ENCODE results near the gene GOLGA1. TPM values are rescaled to one million over a fixed set of nuclear protein-coding genes. Genes with fewer than 3 reads are reported as not detected.
A peak's percentile ranks its signal among the peaks of the same experiment; 100 is the strongest.
"Not testable (repeated sequence)": the region's sequence is repeated elsewhere in the genome, so short reads cannot be mapped to it uniquely, and the experiment has no call there.

Gene GOLGA1
- total and polyA plus RNA-seq, 12 donors: 6.8 to 26.0 (median 18.3) TPM

GRCh38 chr9:124843456-124844034, 97.3 kb downstream of the GOLGA1 start:
- WGBS, 2 donors: 85 to 87% methylated on average over 11 of the region's 11 CpGs
- ATAC-seq: no peak
- no peak for TF ChIP-seq CTCF (IDR thresholded peaks at IDR 0.05)
- intact Hi-C loops (cut with DNase I): loop anchor here in 1 of 10 donors (5.0 kb wide), 1 partner anchor 61 kb away; no protein-coding TSS in a partner anchor
- Histone ChIP-seq H3K36me3 (no peaks in the 10 kb centered on the region), H3K4me1 (peaks cover 0 to 19% (median 7%) of the 10 kb centered on the region in 9 donors), H3K27me3 (peaks cover 0 to 4% (median 0%) of the 10 kb centered on the region in 7 donors), H3K4me3 (no peak overlapping the region), H3K9me3 (no peaks in the 10 kb centered on the region), H3K27ac (no peak overlapping the region)
- DNase-seq: no peak

GRCh38 chr9:124841075-124841821, 99.6 kb downstream of the GOLGA1 start:
- Histone ChIP-seq H3K4me1 (peaks cover 0 to 24% (median 7%) of the 10 kb centered on the region in 9 donors), H3K9me3 (no peaks in the 10 kb centered on the region), H3K27ac (peak overlapping the region in 2 of 10 donors; percentile 9 to 15), H3K27me3 (peaks cover 0 to 6% (median 0%) of the 10 kb centered on the region in 7 donors), H3K4me3 (no peak overlapping the region), H3K36me3 (no peaks in the 10 kb centered on the region)
- intact Hi-C loops (cut with DNase I): loop anchor here in 1 of 10 donors (5.0 kb wide), 1 partner anchor 59 kb away; no protein-coding TSS in a partner anchor
- ATAC-seq (peak in 2 of 8 donors; percentile 7 to 37), DNase-seq (no peak)
- WGBS, 2 donors: 84 to 88% methylated on average over 14 of the region's 14 CpGs
- no peak for TF ChIP-seq CTCF (IDR thresholded peaks at IDR 0.05)

- Histone ChIP-seq H3K4me3 (no peak overlapping the region), H3K9me3 (no peaks in the 10 kb centered on the region), H3K27me3 (peaks cover 0 to 6% (median 0%) of the 10 kb centered on the region in 7 donors), H3K36me3 (no peaks in the 10 kb centered on the region), H3K4me1 (peaks cover 3 to 33% (median 9%) of the 10 kb centered on the region in 9 donors), H3K27ac (peak overlapping the region in 5 of 10 donors; percentile 12 to 61 (median 47))
- peak in 8 of 9 donors; percentile 7 to 45 (median 26) for TF ChIP-seq CTCF (IDR thresholded peaks at IDR 0.05)
- ATAC-seq: peak in 5 of 8 donors; percentile 19 to 34 (median 24)
- intact Hi-C loops (cut with DNase I): loop anchor here in 1 of 10 donors (5.0 kb wide), 1 partner anchor 58 kb away; no protein-coding TSS in a partner anchor
- no peak for DNase-seq
- WGBS, 2 donors: 72 to 77% methylated on average over 18 of the region's 18 CpGs
Observed at GRCh38 chr9:124840300-124840833, 100.5 kb downstream of the GOLGA1 start.

GRCh38 chr9:124839612-124840299, 101.1 kb downstream of the GOLGA1 start:
- Histone ChIP-seq H3K27me3 (peaks cover 0 to 6% (median 0%) of the 10 kb centered on the region in 7 donors), H3K4me1 (peaks cover 9 to 39% (median 15%) of the 10 kb centered on the region in 9 donors), H3K36me3 (no peaks in the 10 kb centered on the region), H3K4me3 (no peak overlapping the region), H3K27ac (peak overlapping the region in 5 of 10 donors; percentile 12 to 61 (median 47)), H3K9me3 (no peaks in the 10 kb centered on the region)
- WGBS, 2 donors: 71 to 75% methylated on average over 12 of the region's 12 CpGs
- TF ChIP-seq CTCF (IDR thresholded peaks at IDR 0.05): peak; percentile 12 to 59 (median 48)
- DNase-seq: no peak
- peak in 2 of 8 donors; percentile 2 to 28 for ATAC-seq
- intact Hi-C loops (cut with DNase I): loop anchor here in 3 of 10 donors (5.0 kb wide), 3 partner anchors 57 to 67 kb away; partner anchors contain the start of genes NR6A1 (in 1 of the 3) and OLFML2A (in 1 of the 3)

- not testable (repeated sequence) for H3K36me3 ChIP-seq, H3K9me3 ChIP-seq, ATAC-seq, DNase-seq, H3K27me3 ChIP-seq, H3K27ac ChIP-seq
- peak overlapping the region in 1 of 10 donors; percentile 29 for H3K4me3 ChIP-seq
- intact Hi-C loops (cut with DNase I): loop anchor here in 2 of 10 donors (5.0 kb wide), 2 partner anchors 61 to 66 kb away; partner anchors contain the start of genes NR6A1 (in 1 of the 2) and OLFML2A (in 1 of the 2)
- H3K4me1 ChIP-seq: peaks cover 16 to 49% (median 25%) of the 10 kb centered on the region in 9 donors
- 69 to 70% methylated on average over 38 to 40 of the region's 52 CpGs for WGBS, 2 donors
Observed at GRCh38 chr9:124838567-124839275, 102.2 kb downstream of the GOLGA1 start.
